Measurements from ENCODE around the gene CFAP92. TPM values are rescaled to one million over a fixed set of nuclear protein-coding genes. Genes with fewer than 3 reads are reported as not detected.

CFAP92 gene
- total and polyA plus RNA-seq, 10 donors: 0.29 to 3.1 (median 1.3) TPM

DNA sequence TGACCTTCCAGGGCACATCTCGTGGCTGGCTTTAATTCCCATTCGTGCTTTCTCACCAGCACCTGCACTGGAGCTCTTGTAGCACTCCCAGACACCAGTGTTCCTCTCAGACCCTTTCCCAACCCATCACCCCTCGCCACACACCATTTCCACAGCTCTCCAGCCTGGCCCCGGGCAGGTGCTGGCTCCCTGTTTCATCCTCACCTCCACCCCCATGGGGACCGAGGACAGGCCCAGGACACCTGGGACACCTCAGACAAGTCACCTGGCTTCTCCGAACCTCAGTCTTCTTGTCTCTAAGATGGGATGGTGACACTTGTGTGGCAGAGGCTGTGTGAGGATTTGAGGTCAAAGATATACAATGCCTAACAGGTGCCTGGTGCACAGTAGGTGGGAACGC, 39.3 kb upstream of the CFAP92 start:
- Histone ChIP-seq H3K9me3 (no peaks in the 10 kb centered on the region), H3K4me3 (no peak overlapping the region), H3K4me1 (peaks cover 7 to 43% (median 23%) of the 10 kb centered on the region in 6 donors), H3K36me3 (no peaks in the 10 kb centered on the region), H3K27me3 (replicated peaks in 1 of 7) (peaks cover 0 to 2% (median 0%) of the 10 kb centered on the region in 7 donors), H3K27ac (peak overlapping the region in 3 of 8 donors; percentile 11 to 83 (median 27))
- DNase-seq: no peak
- intact Hi-C loops (cut with DNase I; ENCODE audit: low total_unique reads): no loop called here
- TF ChIP-seq POLR2A (IDR thresholded peaks at IDR 0.05) (no peak), POLR2AphosphoS5 (IDR thresholded peaks at IDR 0.05) (no peak)
- TF ChIP-seq, protein P1, sequence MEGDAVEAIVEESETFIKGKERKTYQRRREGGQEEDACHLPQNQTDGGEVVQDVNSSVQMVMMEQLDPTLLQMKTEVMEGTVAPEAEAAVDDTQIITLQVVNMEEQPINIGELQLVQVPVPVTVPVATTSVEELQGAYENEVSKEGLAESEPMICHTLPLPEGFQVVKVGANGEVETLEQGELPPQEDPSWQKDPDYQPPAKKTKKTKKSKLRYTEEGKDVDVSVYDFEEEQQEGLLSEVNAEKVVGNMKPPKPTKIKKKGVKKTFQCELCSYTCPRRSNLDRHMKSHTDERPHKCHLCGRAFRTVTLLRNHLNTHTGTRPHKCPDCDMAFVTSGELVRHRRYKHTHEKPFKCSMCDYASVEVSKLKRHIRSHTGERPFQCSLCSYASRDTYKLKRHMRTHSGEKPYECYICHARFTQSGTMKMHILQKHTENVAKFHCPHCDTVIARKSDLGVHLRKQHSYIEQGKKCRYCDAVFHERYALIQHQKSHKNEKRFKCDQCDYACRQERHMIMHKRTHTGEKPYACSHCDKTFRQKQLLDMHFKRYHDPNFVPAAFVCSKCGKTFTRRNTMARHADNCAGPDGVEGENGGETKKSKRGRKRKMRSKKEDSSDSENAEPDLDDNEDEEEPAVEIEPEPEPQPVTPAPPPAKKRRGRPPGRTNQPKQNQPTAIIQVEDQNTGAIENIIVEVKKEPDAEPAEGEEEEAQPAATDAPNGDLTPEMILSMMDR (IDR thresholded peaks at IDR 0.05 in 8 of 11, conservative IDR thresholded peaks at IDR 0.05 in 3 of 11): no peak
- WGBS, 5 donors: 77 to 95% (median 82%) methylated on average over 7 of the region's 7 CpGs

DNA sequence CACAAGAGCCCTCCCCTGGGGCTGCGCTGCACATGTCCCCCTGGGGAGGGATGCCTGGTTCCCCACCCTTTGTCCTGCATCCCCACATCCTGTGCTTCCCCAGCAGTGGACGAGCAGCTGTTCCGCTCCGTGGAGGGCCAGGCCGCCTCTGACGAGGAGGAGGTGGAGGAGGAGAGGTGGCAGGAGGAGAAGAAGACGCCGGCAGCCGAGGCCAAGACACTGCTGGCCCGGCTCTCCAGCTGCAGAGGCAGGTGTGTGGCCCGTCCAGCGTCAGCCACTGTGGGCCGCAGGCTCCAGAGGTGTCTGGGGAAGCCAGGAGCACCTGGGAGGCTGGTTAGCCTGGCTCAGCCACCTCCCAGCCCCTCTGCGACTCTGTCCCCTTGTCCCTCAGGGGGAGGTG, 38.8 kb upstream of the CFAP92 start:
- Histone ChIP-seq H3K36me3 (no peaks in the 10 kb centered on the region), H3K27me3 (replicated peaks in 1 of 7) (no peaks in the 10 kb centered on the region), H3K4me1 (peaks cover 7 to 44% (median 24%) of the 10 kb centered on the region in 6 donors), H3K9me3 (no peaks in the 10 kb centered on the region), H3K27ac (peak overlapping the region in 2 of 8 donors; percentile 11 to 83), H3K4me3 (no peak overlapping the region)
- TF ChIP-seq POLR2AphosphoS5 (IDR thresholded peaks at IDR 0.05): peak in 1 of 3 donors; percentile 4
- TF ChIP-seq, protein P1 (IDR thresholded peaks at IDR 0.05 in 8 of 11, conservative IDR thresholded peaks at IDR 0.05 in 3 of 11): no peak
- TF ChIP-seq POLR2A (IDR thresholded peaks at IDR 0.05): no peak
- 84 to 93% (median 89%) methylated on average over 10 to 14 of the region's 14 CpGs for WGBS, 5 donors
- DNase-seq: no peak
- intact Hi-C loops (cut with DNase I; ENCODE audit: low total_unique reads): no loop called here

DNA sequence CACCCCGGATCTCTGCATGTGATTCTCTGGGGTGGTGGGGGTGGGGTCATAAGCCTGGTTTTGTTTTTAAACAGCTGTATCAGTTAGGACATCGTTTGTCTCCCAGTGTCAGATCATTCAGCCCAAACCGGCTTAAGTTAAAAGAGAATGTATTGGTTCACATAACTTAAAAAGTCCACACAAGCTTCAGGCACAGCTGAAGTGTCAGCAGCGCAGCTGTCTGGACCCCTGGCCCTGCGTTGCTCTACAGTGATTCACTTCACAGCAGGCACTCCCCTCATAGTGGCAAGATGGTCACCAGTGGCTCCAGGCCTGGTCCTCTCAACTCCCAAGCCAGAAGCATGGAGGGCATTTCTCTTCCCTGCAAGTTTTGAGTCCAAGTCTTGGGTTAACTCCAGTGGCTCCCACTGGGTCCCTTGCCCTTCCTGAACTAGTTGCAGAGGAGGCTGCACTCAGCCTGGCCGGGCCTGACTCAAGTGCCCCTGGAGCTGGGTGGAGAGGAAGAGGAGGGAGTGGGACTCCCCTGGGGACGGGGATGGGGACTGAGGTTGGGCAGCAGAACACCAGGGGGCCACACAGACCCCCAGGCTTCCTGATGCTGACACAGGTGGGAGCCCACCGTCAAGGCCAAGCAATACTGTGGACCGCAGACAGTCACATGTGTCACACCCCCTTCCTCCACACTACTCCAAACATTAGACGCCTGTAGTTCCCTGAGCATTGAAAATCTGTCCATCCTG, 37.8 kb upstream of the CFAP92 start:
- WGBS, 5 donors: 70 to 87% (median 79%) methylated on average over 8 to 10 of the region's 10 CpGs
- TF ChIP-seq, protein P1 (IDR thresholded peaks at IDR 0.05 in 8 of 11, conservative IDR thresholded peaks at IDR 0.05 in 3 of 11): no peak
- TF ChIP-seq POLR2AphosphoS5 (IDR thresholded peaks at IDR 0.05): no peak
- TF ChIP-seq POLR2A (IDR thresholded peaks at IDR 0.05): no peak
- intact Hi-C loops (cut with DNase I; ENCODE audit: low total_unique reads): no loop called here
- no peaks in the 10 kb centered on the region for H3K36me3 ChIP-seq
- no peak overlapping the region for H3K27ac ChIP-seq
- peaks cover 9 to 50% (median 33%) of the 10 kb centered on the region in 6 donors for H3K4me1 ChIP-seq
- H3K27me3 ChIP-seq (replicated peaks in 1 of 7): no peaks in the 10 kb centered on the region
- no peaks in the 10 kb centered on the region for H3K9me3 ChIP-seq
- DNase-seq: no peak
- no peak overlapping the region for H3K4me3 ChIP-seq

DNA sequence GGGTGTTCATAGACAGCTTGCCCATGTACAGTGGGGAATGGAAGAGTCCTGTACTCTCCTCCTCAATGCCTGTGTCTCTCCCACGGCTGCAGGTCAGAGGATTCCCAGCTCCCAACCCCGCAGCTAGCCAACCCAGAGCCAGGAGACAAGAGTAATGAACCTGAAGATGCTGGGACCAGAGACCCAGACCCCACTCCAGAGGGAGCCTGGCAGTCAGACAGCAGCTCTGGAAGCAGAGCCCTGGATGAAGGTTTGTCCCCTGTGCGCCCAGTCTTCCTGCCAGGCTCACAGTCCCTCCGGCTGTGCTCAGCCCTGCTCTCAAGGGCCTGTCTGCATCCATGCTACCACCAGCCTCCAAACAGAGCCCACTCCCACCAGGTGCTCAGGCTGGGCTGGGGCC, 36.7 kb upstream of the CFAP92 start:
- Histone ChIP-seq H3K27ac (no peak overlapping the region), H3K9me3 (no peaks in the 10 kb centered on the region), H3K4me3 (no peak overlapping the region), H3K27me3 (replicated peaks in 1 of 7) (no peaks in the 10 kb centered on the region), H3K4me1 (peaks cover 15 to 52% (median 36%) of the 10 kb centered on the region in 6 donors), H3K36me3 (no peaks in the 10 kb centered on the region)
- DNase-seq: no peak
- 85 to 100% (median 89%) methylated on average over 2 to 4 of the region's 4 CpGs for WGBS, 5 donors
- TF ChIP-seq POLR2AphosphoS5 (IDR thresholded peaks at IDR 0.05): no peak
- no peak for TF ChIP-seq POLR2A (IDR thresholded peaks at IDR 0.05)
- TF ChIP-seq, protein P1 (IDR thresholded peaks at IDR 0.05 in 8 of 11, conservative IDR thresholded peaks at IDR 0.05 in 3 of 11): no peak
- intact Hi-C loops (cut with DNase I; ENCODE audit: low total_unique reads): no loop called here

Measured in spleen (tissue), 11 donors.